HEK293 (cell line): ENCODE results near the gene CYP51A1.

Experiments used
- CTCF ChIA-PET: fragments of 350-600 bp; formaldehyde crosslinking; extraction: SDS; loops from one replicate; lab custom pipeline; 2021; ENCODE audit warnings: antibody characterized with exemption; lab: Yijun Ruan, JAX
- POLR2A ChIA-PET: fragments of 300-600 bp; formaldehyde crosslinking; extraction: SDS; loops from one replicate; lab custom pipeline; 2020; ENCODE audit warnings: antibody characterized with exemption, inconsistent platforms; lab: Yijun Ruan, JAX
- H3K27ac ChIP-seq: fragments of 200-500 bp; sonication (Bioruptor generic); 2 replicates; pipeline ENCODE4 v1.5.1; 2014; ENCODE audit warnings: low read depth, low read length, control low read depth, inconsistent platforms; ENCODE audit errors: extremely low read depth
- H3K36me3 ChIP-seq, 2 experiments: fragments of 200-500 bp in 1 of 2; sonication (Bioruptor generic) in 1 of 2; 1 replicate in 1 of 2; 2 replicates in 1 of 2; pipeline ENCODE4 v1.5.1; 2014 to 2017; ENCODE audit warnings: inconsistent platforms in 2 of 2, low read length in 2 of 2; ENCODE audit not compliant: control insufficient read depth in 2 of 2, insufficient read depth in 1 of 2
- H3K4me1 ChIP-seq: fragments of 200-500 bp; sonication (Bioruptor generic); 2 replicates; pipeline ENCODE4 v1.5.1; 2014; ENCODE audit warnings: mild to moderate bottlenecking, low read length, inconsistent platforms; ENCODE audit not compliant: control insufficient read depth, insufficient read depth
- H3K4me3 ChIP-seq: 2 replicates; pipeline ENCODE4 v1.5.1; 2011; ENCODE audit warnings: low read depth, mild to moderate bottlenecking, control low read depth, low read length, moderate library complexity
- H3K9me3 ChIP-seq: fragments of 200-500 bp; sonication (Bioruptor generic); 2 replicates; pipeline ENCODE4 v1.5.1; 2014; ENCODE audit warnings: low read depth, low read length, inconsistent platforms; ENCODE audit not compliant: control insufficient read depth, insufficient read depth
- KLF16 ChIP-seq: fragments of 450-650 bp; formaldehyde crosslinking; IDR thresholded peaks from 2 replicates; pipeline ENCODE4 v1.5.1; 2017; ENCODE audit warnings: missing biosample characterization, missing genetic modification characterization
- KLF7 ChIP-seq: fragments of 450-650 bp; formaldehyde crosslinking; IDR thresholded peaks from 2 replicates; pipeline ENCODE4 v1.5.1; 2016; ENCODE audit warnings: missing biosample characterization, missing genetic modification characterization, borderline replicate concordance
- MZF1 ChIP-seq: fragments of 450-650 bp; formaldehyde crosslinking; IDR thresholded peaks from 2 replicates; pipeline ENCODE4 v1.5.1; 2017; ENCODE audit warnings: missing biosample characterization, missing genetic modification characterization, borderline replicate concordance
- PBX3 ChIP-seq: sonication (generic); formaldehyde crosslinking; IDR thresholded peaks from 2 replicates; pipeline ENCODE4 v1.8.1; 2022; ENCODE audit warnings: mild to moderate bottlenecking, moderate library complexity, missing genetic modification reagents
- PRDM4 ChIP-seq: fragments of 450-650 bp; formaldehyde crosslinking; IDR thresholded peaks from 2 replicates; pipeline ENCODE4 v1.5.1; 2017; ENCODE audit warnings: missing biosample characterization, missing genetic modification characterization
- SETDB1 ChIP-seq: IDR thresholded peaks from one replicate; pipeline ENCODE4 v1.6.1; 2017; ENCODE audit warnings: mild to moderate bottlenecking, low read length, moderate library complexity, mixed read lengths; ENCODE audit not compliant: insufficient read length
- SP2 ChIP-seq: fragments of 450-650 bp; formaldehyde crosslinking; IDR thresholded peaks from 2 replicates; pipeline ENCODE4 v1.5.1; 2016; ENCODE audit warnings: missing biosample characterization, missing genetic modification characterization
- ZBTB17 ChIP-seq: fragments of 450-650 bp; formaldehyde crosslinking; IDR thresholded peaks from 2 replicates; pipeline ENCODE4 v1.5.1; 2016; ENCODE audit warnings: missing biosample characterization, missing genetic modification characterization
- ZBTB20 ChIP-seq: fragments of 450-650 bp; formaldehyde crosslinking; IDR thresholded peaks from 2 replicates; pipeline ENCODE4 v1.5.1; 2016; ENCODE audit warnings: missing biosample characterization, missing genetic modification characterization
- ZBTB8A ChIP-seq: fragments of 450-650 bp; formaldehyde crosslinking; IDR thresholded peaks from 2 replicates; pipeline ENCODE4 v1.5.1; 2016; ENCODE audit warnings: missing biosample characterization, missing genetic modification characterization
- ZEB2 ChIP-seq: fragments of 450-650 bp; formaldehyde crosslinking; IDR thresholded peaks from 2 replicates; pipeline ENCODE4 v1.5.1; 2016; ENCODE audit warnings: missing biosample characterization, missing genetic modification characterization
- ZFHX2 ChIP-seq: fragments of 450-650 bp; formaldehyde crosslinking; conservative IDR thresholded peaks from 2 replicates; pipeline ENCODE4 v1.5.1; 2016; ENCODE audit warnings: missing biosample characterization, missing genetic modification characterization
- ZFP3 ChIP-seq: fragments of 450-650 bp; formaldehyde crosslinking; IDR thresholded peaks from 2 replicates; pipeline ENCODE4 v1.5.1; 2016; ENCODE audit warnings: low read depth, missing biosample characterization, missing genetic modification characterization
- ZNF24 ChIP-seq: fragments of 450-650 bp; formaldehyde crosslinking; IDR thresholded peaks from 2 replicates; pipeline ENCODE4 v1.5.1; 2016; ENCODE audit warnings: missing biosample characterization, missing genetic modification characterization
- ZNF248 ChIP-seq: fragments of 450-650 bp; formaldehyde crosslinking; IDR thresholded peaks from 2 replicates; pipeline ENCODE4 v1.5.1; 2017; ENCODE audit warnings: missing biosample characterization, missing genetic modification characterization
- ZNF274 ChIP-seq, 2 experiments: fragments of 200-500 bp in 1 of 2; fragments of 450-650 bp in 1 of 2; sonication (Bioruptor generic) in 1 of 2; formaldehyde crosslinking in 1 of 2; IDR thresholded peaks; 2 replicates each; pipeline versions ENCODE4 v1.5.1 to v1.6.1; 2014 to 2016; ENCODE audit warnings: borderline replicate concordance in 1 of 2, inconsistent platforms in 1 of 2, low read length in 1 of 2, missing biosample characterization in 1 of 2, missing genetic modification characterization in 1 of 2
- ZNF423 ChIP-seq: fragments of 450-650 bp; formaldehyde crosslinking; IDR thresholded peaks from 2 replicates; pipeline ENCODE4 v1.5.1; 2016; ENCODE audit warnings: missing biosample characterization, missing genetic modification characterization
- ZNF558 ChIP-seq: fragments of 450-650 bp; formaldehyde crosslinking; IDR thresholded peaks from 2 replicates; pipeline ENCODE4 v1.5.1; 2016; ENCODE audit warnings: missing biosample characterization, missing genetic modification characterization
- ZNF677 ChIP-seq: fragments of 450-650 bp; IDR thresholded peaks from 2 replicates; pipeline ENCODE4 v1.5.0; 2018; ENCODE audit warnings: missing biosample characterization, mild to moderate bottlenecking, missing genetic modification characterization, moderate library complexity
- ZSCAN30 ChIP-seq: fragments of 450-650 bp; IDR thresholded peaks from 2 replicates; pipeline ENCODE4 v1.5.1; 2018; ENCODE audit warnings: missing biosample characterization, mild to moderate bottlenecking, missing genetic modification characterization, moderate library complexity
- ZXDB ChIP-seq: fragments of 450-650 bp; formaldehyde crosslinking; IDR thresholded peaks from 2 replicates; pipeline ENCODE4 v1.5.1; 2016; ENCODE audit warnings: missing biosample characterization, missing genetic modification characterization
- TF ChIP-seq, protein P1 (sequence below): fragments of 450-650 bp; formaldehyde crosslinking; IDR thresholded peaks from 2 replicates; pipeline ENCODE4 v1.5.1; 2016; ENCODE audit warnings: missing biosample characterization, missing genetic modification characterization
- TF ChIP-seq, protein P2 (sequence below): fragments of 450-650 bp; formaldehyde crosslinking; IDR thresholded peaks from 2 replicates; pipeline ENCODE4 v1.5.1; 2017; ENCODE audit warnings: missing biosample characterization, missing genetic modification characterization
- TF ChIP-seq, protein P3 (sequence below): fragments of 450-650 bp; formaldehyde crosslinking; IDR thresholded peaks from 2 replicates; pipeline ENCODE4 v1.5.1; 2016; ENCODE audit warnings: missing biosample characterization, missing genetic modification characterization, borderline replicate concordance
- TF ChIP-seq, protein P4 (sequence below): fragments of 450-650 bp; formaldehyde crosslinking; IDR thresholded peaks from 2 replicates; pipeline ENCODE4 v1.5.1; 2016; ENCODE audit warnings: missing biosample characterization, missing genetic modification characterization

CYP51A1 gene

DNA sequence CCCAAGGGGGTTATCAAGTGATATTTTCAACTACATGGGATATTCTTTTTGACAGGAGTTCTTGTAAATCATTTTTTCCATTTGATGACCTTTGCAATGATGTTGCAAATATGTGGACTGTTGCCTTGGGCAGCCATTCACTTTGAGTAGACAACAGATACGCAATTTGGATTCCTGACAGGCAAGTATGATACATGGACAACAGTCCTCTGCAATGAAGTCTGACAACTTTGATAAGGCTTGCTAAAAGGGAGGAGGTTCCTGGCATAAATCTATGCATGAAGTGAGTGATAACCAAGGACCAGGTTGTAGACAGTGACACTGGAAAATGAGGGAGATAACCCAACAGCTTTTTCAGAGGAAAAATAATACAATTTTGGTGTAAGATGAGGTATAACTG is 27.0 kb upstream of the CYP51A1 start:
- TF ChIP-seq ZNF558 (no peak), ZBTB8A (no peak), ZFHX2 (no peak), ZNF423 (tag by site-specific recombination) (no peak), ZNF677 (no peak), ZBTB20 (no peak), ZNF248 (tag by site-specific recombination) (no peak), KLF7 (tag by site-specific recombination) (no peak), SP2 (no peak), MZF1 (tag by site-specific recombination) (no peak), ZBTB17 (no peak), ZEB2 (tag by site-specific recombination) (no peak), ZXDB (tag by site-specific recombination) (no peak), PBX3 (CRISPR knock-in tag) (no peak)
- TF ChIP-seq, protein P1, sequence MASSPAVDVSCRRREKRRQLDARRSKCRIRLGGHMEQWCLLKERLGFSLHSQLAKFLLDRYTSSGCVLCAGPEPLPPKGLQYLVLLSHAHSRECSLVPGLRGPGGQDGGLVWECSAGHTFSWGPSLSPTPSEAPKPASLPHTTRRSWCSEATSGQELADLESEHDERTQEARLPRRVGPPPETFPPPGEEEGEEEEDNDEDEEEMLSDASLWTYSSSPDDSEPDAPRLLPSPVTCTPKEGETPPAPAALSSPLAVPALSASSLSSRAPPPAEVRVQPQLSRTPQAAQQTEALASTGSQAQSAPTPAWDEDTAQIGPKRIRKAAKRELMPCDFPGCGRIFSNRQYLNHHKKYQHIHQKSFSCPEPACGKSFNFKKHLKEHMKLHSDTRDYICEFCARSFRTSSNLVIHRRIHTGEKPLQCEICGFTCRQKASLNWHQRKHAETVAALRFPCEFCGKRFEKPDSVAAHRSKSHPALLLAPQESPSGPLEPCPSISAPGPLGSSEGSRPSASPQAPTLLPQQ (tag by site-specific recombination) = no peak
- TF ChIP-seq, protein P2, sequence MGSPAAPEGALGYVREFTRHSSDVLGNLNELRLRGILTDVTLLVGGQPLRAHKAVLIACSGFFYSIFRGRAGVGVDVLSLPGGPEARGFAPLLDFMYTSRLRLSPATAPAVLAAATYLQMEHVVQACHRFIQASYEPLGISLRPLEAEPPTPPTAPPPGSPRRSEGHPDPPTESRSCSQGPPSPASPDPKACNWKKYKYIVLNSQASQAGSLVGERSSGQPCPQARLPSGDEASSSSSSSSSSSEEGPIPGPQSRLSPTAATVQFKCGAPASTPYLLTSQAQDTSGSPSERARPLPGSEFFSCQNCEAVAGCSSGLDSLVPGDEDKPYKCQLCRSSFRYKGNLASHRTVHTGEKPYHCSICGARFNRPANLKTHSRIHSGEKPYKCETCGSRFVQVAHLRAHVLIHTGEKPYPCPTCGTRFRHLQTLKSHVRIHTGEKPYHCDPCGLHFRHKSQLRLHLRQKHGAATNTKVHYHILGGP (tag by site-specific recombination) = no peak
- TF ChIP-seq, protein P3, sequence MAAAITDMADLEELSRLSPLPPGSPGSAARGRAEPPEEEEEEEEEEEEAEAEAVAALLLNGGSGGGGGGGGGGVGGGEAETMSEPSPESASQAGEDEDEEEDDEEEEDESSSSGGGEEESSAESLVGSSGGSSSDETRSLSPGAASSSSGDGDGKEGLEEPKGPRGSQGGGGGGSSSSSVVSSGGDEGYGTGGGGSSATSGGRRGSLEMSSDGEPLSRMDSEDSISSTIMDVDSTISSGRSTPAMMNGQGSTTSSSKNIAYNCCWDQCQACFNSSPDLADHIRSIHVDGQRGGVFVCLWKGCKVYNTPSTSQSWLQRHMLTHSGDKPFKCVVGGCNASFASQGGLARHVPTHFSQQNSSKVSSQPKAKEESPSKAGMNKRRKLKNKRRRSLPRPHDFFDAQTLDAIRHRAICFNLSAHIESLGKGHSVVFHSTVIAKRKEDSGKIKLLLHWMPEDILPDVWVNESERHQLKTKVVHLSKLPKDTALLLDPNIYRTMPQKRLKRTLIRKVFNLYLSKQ (tag by site-specific recombination) = no peak
- ChIA-PET POLR2A (no interaction called here), CTCF (interaction anchor here (0.7 kb wide), 1 partner anchor 28 kb away, joined by 3 read pairs; no protein-coding TSS in a partner anchor)
- Histone ChIP-seq H3K27ac (no peak overlapping the region), H3K4me3 (no peak overlapping the region), H3K4me1 (no peaks in the 10 kb centered on the region), H3K9me3 (no peaks in the 10 kb centered on the region), H3K36me3 (no peaks in the 10 kb centered on the region)

DNA sequence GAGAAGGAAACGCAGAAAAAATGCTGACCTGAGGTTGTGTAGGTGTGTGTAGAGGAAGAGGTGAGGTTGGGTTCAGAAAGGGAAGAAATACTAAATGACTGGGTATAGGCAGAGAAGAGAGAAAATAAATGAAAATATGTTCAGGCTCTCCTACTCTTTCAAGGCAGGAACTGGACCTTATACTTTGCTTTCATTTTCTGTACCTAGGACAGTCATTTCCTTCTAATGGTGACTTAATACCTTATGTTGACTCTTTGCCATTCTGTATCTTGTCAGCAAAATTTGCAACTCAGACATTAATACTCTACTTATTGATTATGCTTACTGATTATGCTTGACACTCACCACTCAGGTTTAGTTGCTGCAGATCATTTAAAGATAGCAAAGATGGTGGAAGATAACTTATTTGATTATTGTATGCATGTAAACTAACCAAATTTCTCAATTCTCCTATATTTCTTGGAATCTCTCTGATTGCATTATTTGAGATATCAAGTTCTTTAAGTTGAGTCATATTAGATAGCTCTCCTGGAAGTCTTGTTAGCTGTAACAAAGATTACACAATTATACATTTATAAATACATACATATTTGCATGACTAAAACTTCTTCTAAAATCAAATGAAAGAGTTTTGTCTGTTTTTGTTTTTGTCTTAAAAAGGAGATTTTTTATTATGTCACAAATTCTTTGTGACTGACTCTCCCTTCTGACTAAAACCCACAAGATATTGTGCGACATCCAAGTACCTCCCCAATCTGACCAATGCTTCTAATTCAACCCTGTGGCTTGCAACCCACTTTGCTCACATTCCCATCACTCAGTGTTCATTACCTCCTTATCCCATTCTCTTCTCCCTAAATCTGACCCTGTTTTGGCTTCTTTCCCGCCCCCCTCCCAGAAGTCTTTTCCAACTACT is 24.6 kb upstream of the CYP51A1 start:
- CTCF ChIA-PET = interaction anchor here (0.7 kb wide), 2 partner anchors 930 to 1785 kb away, joined by 3 read pairs; no protein-coding TSS in a partner anchor
- POLR2A ChIA-PET = no interaction called here
- H3K9me3 ChIP-seq = no peaks in the 10 kb centered on the region
- no peak overlapping the region for H3K27ac ChIP-seq
- no peak overlapping the region for H3K4me3 ChIP-seq
- H3K36me3 ChIP-seq = no peaks in the 10 kb centered on the region
- no peaks in the 10 kb centered on the region for H3K4me1 ChIP-seq
- TF ChIP-seq ZSCAN30 (tag by site-specific recombination) = no peak
- no peak for TF ChIP-seq ZNF24 (tag by site-specific recombination)
- no peak for TF ChIP-seq SETDB1
- TF ChIP-seq KLF16 (tag by site-specific recombination) = no peak
- no peak for TF ChIP-seq ZNF274 (IDR thresholded peaks at IDR 0.05; ENCODE audit: low read length)
- TF ChIP-seq ZNF274 (tag by site-specific recombination; IDR thresholded peaks at IDR 0.05; ENCODE audit: borderline replicate concordance) = no peak
- TF ChIP-seq PRDM4 (tag by site-specific recombination) = no peak
- no peak for TF ChIP-seq ZFP3 (tag by site-specific recombination)
- TF ChIP-seq, protein P4, sequence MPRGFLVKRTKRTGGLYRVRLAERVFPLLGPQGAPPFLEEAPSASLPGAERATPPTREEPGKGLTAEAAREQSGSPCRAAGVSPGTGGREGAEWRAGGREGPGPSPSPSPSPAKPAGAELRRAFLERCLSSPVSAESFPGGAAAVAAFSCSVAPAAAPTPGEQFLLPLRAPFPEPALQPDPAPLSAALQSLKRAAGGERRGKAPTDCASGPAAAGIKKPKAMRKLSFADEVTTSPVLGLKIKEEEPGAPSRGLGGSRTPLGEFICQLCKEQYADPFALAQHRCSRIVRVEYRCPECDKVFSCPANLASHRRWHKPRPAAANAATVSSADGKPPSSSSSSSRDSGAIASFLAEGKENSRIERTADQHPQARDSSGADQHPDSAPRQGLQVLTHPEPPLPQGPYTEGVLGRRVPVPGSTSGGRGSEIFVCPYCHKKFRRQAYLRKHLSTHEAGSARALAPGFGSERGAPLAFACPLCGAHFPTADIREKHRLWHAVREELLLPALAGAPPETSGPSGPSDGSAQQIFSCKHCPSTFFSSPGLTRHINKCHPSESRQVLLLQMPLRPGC (tag by site-specific recombination) = no peak
